Loucy (cell line): Measurements from ENCODE around the gene CROCC.

Source experiments
- H2AFZ ChIP-seq: fragments of 200-600 bp; sonication (generic); 2 replicates; pipeline ENCODE4 v1.6.0; 2016; ENCODE audit warnings: antibody characterized with exemption, mild to moderate bottlenecking, low read length, moderate library complexity
- H3F3A ChIP-seq: fragments of 200-600 bp; 2 replicates; pipeline ENCODE4 v1.6.0; 2016; ENCODE audit warnings: antibody characterized with exemption, low read depth, mild to moderate bottlenecking
- H3K27me3 ChIP-seq: fragments of 200-600 bp; sonication (generic); 2 replicates; pipeline ENCODE4 v1.6.1; 2014; ENCODE audit warnings: low read length, mild to moderate bottlenecking; ENCODE audit not compliant: insufficient read depth, poor library complexity, severe bottlenecking
- H3K36me3 ChIP-seq: fragments of 200-600 bp; sonication (generic); 2 replicates; pipeline ENCODE4 v1.6.1; 2016; ENCODE audit warnings: low read length; ENCODE audit not compliant: insufficient read depth
- H3K4me1 ChIP-seq: fragments of 200-600 bp; sonication (generic); 2 replicates; pipeline ENCODE4 v1.5.1; 2014; ENCODE audit warnings: low read length, mild to moderate bottlenecking; ENCODE audit not compliant: insufficient read depth, poor library complexity, severe bottlenecking
- H3K4me2 ChIP-seq: fragments of 200-600 bp; sonication (generic); 2 replicates; pipeline ENCODE4 v1.6.0; 2014; ENCODE audit warnings: antibody characterized with exemption, low read length, low read depth, mild to moderate bottlenecking; ENCODE audit not compliant: poor library complexity, severe bottlenecking
- H3K4me3 ChIP-seq: fragments of 200-600 bp; sonication (generic); 2 replicates; pipeline ENCODE4 v1.5.1; 2014; ENCODE audit warnings: low read length, mild to moderate bottlenecking, mixed read lengths; ENCODE audit not compliant: poor library complexity, severe bottlenecking
- H3K79me2 ChIP-seq: fragments of 200-600 bp; sonication (generic); 2 replicates; pipeline ENCODE4 v1.6.1; 2014; ENCODE audit warnings: low read length; ENCODE audit not compliant: insufficient read depth
- H3K9ac ChIP-seq: fragments of 200-600 bp; sonication (generic); 2 replicates; pipeline ENCODE4 v1.6.0; 2014; ENCODE audit warnings: mild to moderate bottlenecking, low read depth, low read length, moderate library complexity; ENCODE audit not compliant: poor library complexity, severe bottlenecking
- H3K9me2 ChIP-seq: fragments of 200-600 bp; sonication (generic); replicated peaks from 2 replicates; pipeline ENCODE4 v1.6.1; 2016; ENCODE audit warnings: low read depth, low read length, mixed read lengths
- H3K9me3 ChIP-seq: fragments of 200-600 bp; sonication (generic); 2 replicates; pipeline ENCODE4 v1.6.1; 2014; ENCODE audit warnings: mild to moderate bottlenecking, antibody characterized with exemption, low read length, low read depth; ENCODE audit not compliant: insufficient read depth
- H4K20me1 ChIP-seq: fragments of 200-600 bp; sonication (generic); 2 replicates; pipeline ENCODE4 v1.6.0; 2014; ENCODE audit warnings: antibody characterized with exemption, low read length, mild to moderate bottlenecking; ENCODE audit not compliant: insufficient read depth, poor library complexity, severe bottlenecking
- EZH2phosphoT487 ChIP-seq: fragments of 200-600 bp; IDR thresholded peaks from 2 replicates; pipeline ENCODE4 v1.6.1; 2018; ENCODE audit warnings: antibody characterized with exemption, mild to moderate bottlenecking, moderate library complexity, borderline replicate concordance
- TF ChIP-seq, protein P1 (sequence below): fragments of 200-600 bp; sonication (generic); conservative IDR thresholded peaks from 2 replicates; pipeline ENCODE4 v1.5.1; 2014; ENCODE audit warnings: mild to moderate bottlenecking, antibody characterized with exemption, low read length

CROCC gene

GRCh38 chr1:17011439-17012307 is 89.9 kb downstream of the CROCC start, which contains the start of gene ATP13A2:
Gene ATP13A2, minus strand, starts transcription at chr1:17011928. Its CDS starts 190 bp downstream, at chr1:17011738.
- H3K4me2 ChIP-seq = peak within 1 kb of the TSS; percentile 91
- no peaks in the 10 kb centered on the region for H3F3A ChIP-seq
- H3K27me3 ChIP-seq = no peaks in the 10 kb centered on the region
- no peaks in the 10 kb centered on the region for H3K9me2 ChIP-seq
- H3K9me3 ChIP-seq = no peaks in the 10 kb centered on the region
- no peaks in the 10 kb centered on the region for H3K36me3 ChIP-seq
- H2AFZ ChIP-seq = peak within 1 kb of the TSS; percentile 97
- H3K9ac ChIP-seq = peak within 1 kb of the TSS; percentile 78
- peaks cover 17% of the 10 kb centered on the region for H4K20me1 ChIP-seq
- TF ChIP-seq, protein P1, sequence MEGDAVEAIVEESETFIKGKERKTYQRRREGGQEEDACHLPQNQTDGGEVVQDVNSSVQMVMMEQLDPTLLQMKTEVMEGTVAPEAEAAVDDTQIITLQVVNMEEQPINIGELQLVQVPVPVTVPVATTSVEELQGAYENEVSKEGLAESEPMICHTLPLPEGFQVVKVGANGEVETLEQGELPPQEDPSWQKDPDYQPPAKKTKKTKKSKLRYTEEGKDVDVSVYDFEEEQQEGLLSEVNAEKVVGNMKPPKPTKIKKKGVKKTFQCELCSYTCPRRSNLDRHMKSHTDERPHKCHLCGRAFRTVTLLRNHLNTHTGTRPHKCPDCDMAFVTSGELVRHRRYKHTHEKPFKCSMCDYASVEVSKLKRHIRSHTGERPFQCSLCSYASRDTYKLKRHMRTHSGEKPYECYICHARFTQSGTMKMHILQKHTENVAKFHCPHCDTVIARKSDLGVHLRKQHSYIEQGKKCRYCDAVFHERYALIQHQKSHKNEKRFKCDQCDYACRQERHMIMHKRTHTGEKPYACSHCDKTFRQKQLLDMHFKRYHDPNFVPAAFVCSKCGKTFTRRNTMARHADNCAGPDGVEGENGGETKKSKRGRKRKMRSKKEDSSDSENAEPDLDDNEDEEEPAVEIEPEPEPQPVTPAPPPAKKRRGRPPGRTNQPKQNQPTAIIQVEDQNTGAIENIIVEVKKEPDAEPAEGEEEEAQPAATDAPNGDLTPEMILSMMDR = no peak
- TF ChIP-seq EZH2phosphoT487 = no peak
- H3K4me1 ChIP-seq = peaks cover 26% of the 10 kb centered on the region
- H3K79me2 ChIP-seq = peaks cover 38% of the 10 kb centered on the region
- peak within 1 kb of the TSS; percentile 80 for H3K4me3 ChIP-seq

GRCh38 chr1:17012775-17013490 is 91.2 kb downstream of the CROCC start:
- Histone ChIP-seq H3K9ac (no peak overlapping the region), H3K79me2 (peaks cover 35% of the 10 kb centered on the region), H3K27me3 (no peaks in the 10 kb centered on the region), H3F3A (no peaks in the 10 kb centered on the region), H3K4me2 (no peak overlapping the region), H3K4me1 (peaks cover 26% of the 10 kb centered on the region), H3K4me3 (no peak overlapping the region), H4K20me1 (peaks cover 12% of the 10 kb centered on the region), H3K36me3 (0 out of 2 replicates have a peak, but pooled peaks cover 6% of the 10 kb centered on the region), H3K9me3 (no peaks in the 10 kb centered on the region), H2AFZ (0 out of 2 replicates have a peak overlapping the region, but pooled peaks have one; percentile 50), H3K9me2 (no peaks in the 10 kb centered on the region)
- TF ChIP-seq, protein P1 = no peak
- TF ChIP-seq EZH2phosphoT487 = no peak

GRCh38 chr1:17013491-17014320 is 92.0 kb downstream of the CROCC start:
- H3K36me3 ChIP-seq = peaks cover 13% of the 10 kb centered on the region; the same call in 1 of the 2 replicates
- no peaks in the 10 kb centered on the region for H3K27me3 ChIP-seq
- H3K4me2 ChIP-seq = peak overlapping the region; percentile 9
- H3K4me1 ChIP-seq = peaks cover 26% of the 10 kb centered on the region
- no peaks in the 10 kb centered on the region for H3K9me3 ChIP-seq
- peaks cover 28% of the 10 kb centered on the region for H3K79me2 ChIP-seq
- no peak overlapping the region for H3K9ac ChIP-seq
- H2AFZ ChIP-seq = 0 out of 2 replicates have a peak overlapping the region, but pooled peaks have one; percentile 50
- H3K4me3 ChIP-seq = no peak overlapping the region
- no peaks in the 10 kb centered on the region for H3F3A ChIP-seq
- H4K20me1 ChIP-seq = peaks cover 12% of the 10 kb centered on the region
- no peaks in the 10 kb centered on the region for H3K9me2 ChIP-seq
- TF ChIP-seq EZH2phosphoT487 = no peak
- TF ChIP-seq, protein P1 = no peak
